HepG2 (cell line): ENCODE measurements around the gene SCAPER. TPM values are rescaled to one million over a fixed set of nuclear protein-coding genes. Genes with fewer than 3 reads are reported as not detected.

ENCODE experiments used
- DR1 ChIP-seq: sonication (generic); formaldehyde crosslinking; IDR thresholded peaks from 2 replicates; pipeline ENCODE4 v1.8.0; 2021; ENCODE audit warnings: mild to moderate bottlenecking, missing genetic modification reagents, inconsistent platforms
- KLF9 ChIP-seq: IDR thresholded peaks from 2 replicates; pipeline ENCODE4 v1.6.1; 2016; ENCODE audit warnings: low read depth
- MEIS2 ChIP-seq: sonication (generic); formaldehyde crosslinking; IDR thresholded peaks from 2 replicates; pipeline ENCODE4 v1.9.0; 2021; ENCODE audit warnings: mild to moderate bottlenecking, missing genetic modification reagents
- MXD4 ChIP-seq: IDR thresholded peaks from 2 replicates; pipeline ENCODE4 v1.6.1; 2016; ENCODE audit warnings: mild to moderate bottlenecking, missing biosample characterization, missing genetic modification reagents
- NFKB2 ChIP-seq: sonication (generic); formaldehyde crosslinking; IDR thresholded peaks from 2 replicates; pipeline ENCODE4 v1.4.0; 2020; ENCODE audit warnings: missing genetic modification reagents, borderline replicate concordance
- POLR2AphosphoS2 ChIP-seq: IDR thresholded peaks from 2 replicates; pipeline ENCODE4 v1.6.1; 2011; ENCODE audit warnings: low read depth, low read length, improper control_type of control experiment
- ZBTB14 ChIP-seq: sonication (generic); formaldehyde crosslinking; IDR thresholded peaks from 2 replicates; pipeline ENCODE4 v1.4.0; 2020; ENCODE audit warnings: missing genetic modification reagents
- ZMYM4 ChIP-seq: sonication (generic); formaldehyde crosslinking; IDR thresholded peaks from 2 replicates; pipeline ENCODE4 v1.8.1; 2023; ENCODE audit warnings: mild to moderate bottlenecking, missing genetic modification reagents
- ZNF143 ChIP-seq: sonication (generic); formaldehyde crosslinking; IDR thresholded peaks from 2 replicates; pipeline ENCODE4 v1.4.0; 2020; ENCODE audit warnings: missing genetic modification reagents
- ZNF264 ChIP-seq: sonication (generic); formaldehyde crosslinking; IDR thresholded peaks from 2 replicates; pipeline ENCODE4 v1.4.0; 2020; ENCODE audit warnings: missing genetic modification reagents
- ZNF337 ChIP-seq: sonication (generic); formaldehyde crosslinking; IDR thresholded peaks from 2 replicates; pipeline ENCODE4 v1.5.1; 2020; ENCODE audit warnings: missing genetic modification reagents, low read depth, mild to moderate bottlenecking, borderline replicate concordance
- ZNF414 ChIP-seq: sonication (generic); formaldehyde crosslinking; IDR thresholded peaks from 2 replicates; pipeline ENCODE4 v1.5.0; 2020; ENCODE audit warnings: missing genetic modification reagents
- ZNF513 ChIP-seq: sonication (generic); formaldehyde crosslinking; conservative IDR thresholded peaks from 2 replicates; pipeline ENCODE4 v1.5.0; 2020; ENCODE audit warnings: missing genetic modification reagents
- ZNF530 ChIP-seq: sonication (generic); formaldehyde crosslinking; IDR thresholded peaks from 2 replicates; pipeline ENCODE4 v1.5.0; 2020; ENCODE audit warnings: low read depth, mild to moderate bottlenecking, missing genetic modification reagents
- ZNF773 ChIP-seq: sonication (generic); formaldehyde crosslinking; IDR thresholded peaks from 2 replicates; pipeline ENCODE4 v1.4.0; 2020; ENCODE audit warnings: missing genetic modification reagents, borderline replicate concordance
- ZNF784 ChIP-seq: sonication (generic); formaldehyde crosslinking; IDR thresholded peaks from 2 replicates; pipeline ENCODE4 v1.5.1; 2020; ENCODE audit warnings: missing genetic modification reagents, mild to moderate bottlenecking, borderline replicate concordance
- ZNF883 ChIP-seq: sonication (generic); formaldehyde crosslinking; IDR thresholded peaks from 2 replicates; pipeline ENCODE4 v1.5.1; 2020; ENCODE audit warnings: mild to moderate bottlenecking, missing genetic modification reagents; ENCODE audit errors: not compliant biosample characterization
- polyA plus RNA-seq, 8 experiments: library from polyadenylated mRNA; depleted of rRNA in 3 of 8; stranded (reverse) in 7 of 8; unstranded in 1 of 8; fragments of >200 nt; fragmentation: Illumina TruSeq in 4 of 8; extraction: Trizol in 4 of 8; gene quantifications; 2 replicates each; pipeline versions ENCODE4 v1.2.1 to v1.2.3, GENCODE V29; 2011 to 2016; ENCODE audit warnings: low read depth in 4 of 8, missing spikeins in 1 of 8, mixed read lengths in 1 of 8; ENCODE audit not compliant: insufficient read depth in 1 of 8
- total RNA-seq, 5 experiments: library from RNA; depleted of rRNA; stranded (reverse); fragments of >200 nt; fragmentation: Illumina TruSeq; extraction: Trizol; gene quantifications; 2 replicates each; pipeline ENCODE4 v1.2.3, GENCODE V29; 2016; ENCODE audit warnings: low read depth in 1 of 5
- TF ChIP-seq, protein P1 (sequence below): sonication (generic); formaldehyde crosslinking; IDR thresholded peaks from 2 replicates; pipeline ENCODE4 v1.4.0; 2020; ENCODE audit warnings: missing genetic modification reagents, borderline replicate concordance
- TF ChIP-seq, protein P2 (sequence below): IDR thresholded peaks from 2 replicates; pipeline ENCODE4 v1.6.1; 2016; ENCODE audit warnings: low read depth, borderline replicate concordance
- TF ChIP-seq, protein P3 (sequence below): sonication (generic); formaldehyde crosslinking; IDR thresholded peaks from 2 replicates; pipeline ENCODE4 v1.4.0; 2020; ENCODE audit warnings: missing genetic modification reagents, borderline replicate concordance

Gene SCAPER
- total and polyA plus RNA-seq, 2 of the 13 experiments (the other 11 are each of a cell fraction or from before 2014, with no cell fraction given): 4.3 to 10.5 TPM

DNA sequence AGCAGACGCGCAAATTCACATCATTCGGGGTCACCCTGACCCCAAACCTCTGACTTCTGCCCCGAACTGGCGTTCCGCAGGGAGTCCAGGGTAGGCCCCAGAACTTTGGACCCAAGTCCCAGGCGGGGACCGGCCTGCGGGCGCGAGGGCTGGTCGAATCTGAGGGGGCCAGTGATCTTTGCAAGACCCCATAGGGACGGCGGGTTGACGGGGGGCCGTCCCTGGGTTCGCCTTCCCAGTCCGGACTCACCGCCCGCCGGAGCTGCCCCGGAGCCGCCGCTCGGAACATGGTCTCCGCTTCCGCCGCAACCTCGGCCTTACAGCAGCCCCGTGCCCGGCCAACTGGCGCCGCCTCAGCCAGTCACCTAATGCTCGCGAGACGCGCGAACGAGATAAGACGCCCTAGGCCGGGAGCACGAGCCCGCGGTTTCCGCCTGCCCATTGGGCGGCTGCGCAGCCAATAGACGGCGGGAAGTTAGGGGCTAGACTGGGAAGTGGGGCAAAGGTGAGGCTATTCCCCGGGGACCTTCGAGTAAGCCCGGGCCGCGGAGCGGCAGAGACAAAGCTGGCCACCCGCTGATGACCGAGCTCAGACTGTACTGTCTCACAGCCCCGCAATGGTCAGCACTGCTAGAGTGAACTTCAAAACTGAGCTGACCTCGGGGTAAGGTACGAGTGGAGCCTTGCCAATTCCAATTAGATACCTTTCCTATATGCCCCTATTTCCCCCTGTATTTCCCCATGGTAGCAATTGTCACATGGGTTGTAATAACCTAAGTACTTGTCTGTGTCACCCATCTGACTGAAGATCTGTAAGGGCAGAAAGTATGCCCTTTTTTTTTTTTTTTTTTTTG is 593.8 kb downstream of the SCAPER start, which contains the start of gene ETFA (continued):
- 0 out of 2 replicates have a peak, but pooled peaks have one; percentile 69 for TF ChIP-seq ZNF784 (CRISPR knock-in tag)
- TF ChIP-seq ZBTB14 (CRISPR knock-in tag): no peak
- peak; percentile 75 for TF ChIP-seq DR1 (CRISPR knock-in tag)
- TF ChIP-seq, protein P1, sequence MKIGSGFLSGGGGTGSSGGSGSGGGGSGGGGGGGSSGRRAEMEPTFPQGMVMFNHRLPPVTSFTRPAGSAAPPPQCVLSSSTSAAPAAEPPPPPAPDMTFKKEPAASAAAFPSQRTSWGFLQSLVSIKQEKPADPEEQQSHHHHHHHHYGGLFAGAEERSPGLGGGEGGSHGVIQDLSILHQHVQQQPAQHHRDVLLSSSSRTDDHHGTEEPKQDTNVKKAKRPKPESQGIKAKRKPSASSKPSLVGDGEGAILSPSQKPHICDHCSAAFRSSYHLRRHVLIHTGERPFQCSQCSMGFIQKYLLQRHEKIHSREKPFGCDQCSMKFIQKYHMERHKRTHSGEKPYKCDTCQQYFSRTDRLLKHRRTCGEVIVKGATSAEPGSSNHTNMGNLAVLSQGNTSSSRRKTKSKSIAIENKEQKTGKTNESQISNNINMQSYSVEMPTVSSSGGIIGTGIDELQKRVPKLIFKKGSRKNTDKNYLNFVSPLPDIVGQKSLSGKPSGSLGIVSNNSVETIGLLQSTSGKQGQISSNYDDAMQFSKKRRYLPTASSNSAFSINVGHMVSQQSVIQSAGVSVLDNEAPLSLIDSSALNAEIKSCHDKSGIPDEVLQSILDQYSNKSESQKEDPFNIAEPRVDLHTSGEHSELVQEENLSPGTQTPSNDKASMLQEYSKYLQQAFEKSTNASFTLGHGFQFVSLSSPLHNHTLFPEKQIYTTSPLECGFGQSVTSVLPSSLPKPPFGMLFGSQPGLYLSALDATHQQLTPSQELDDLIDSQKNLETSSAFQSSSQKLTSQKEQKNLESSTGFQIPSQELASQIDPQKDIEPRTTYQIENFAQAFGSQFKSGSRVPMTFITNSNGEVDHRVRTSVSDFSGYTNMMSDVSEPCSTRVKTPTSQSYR (CRISPR knock-in tag): no peak
- TF ChIP-seq ZNF414 (CRISPR knock-in tag): no peak
- TF ChIP-seq MEIS2 (CRISPR knock-in tag): no peak
- no peak for TF ChIP-seq ZNF530 (CRISPR knock-in tag)
- TF ChIP-seq ZNF264 (CRISPR knock-in tag): no peak
- peak; percentile 91; the same call in 1 of the 2 replicates for TF ChIP-seq NFKB2 (CRISPR knock-in tag)
- TF ChIP-seq MXD4: peak; percentile 89
- TF ChIP-seq, protein P2, sequence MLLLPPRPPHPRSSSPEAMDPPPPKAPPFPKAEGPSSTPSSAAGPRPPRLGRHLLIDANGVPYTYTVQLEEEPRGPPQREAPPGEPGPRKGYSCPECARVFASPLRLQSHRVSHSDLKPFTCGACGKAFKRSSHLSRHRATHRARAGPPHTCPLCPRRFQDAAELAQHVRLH: no peak; the same call in 1 of the 2 replicates
- TF ChIP-seq ZNF773: peak; percentile 28; the same call in 1 of the 2 replicates
- peak; percentile 77; the same call in 1 of the 2 replicates for TF ChIP-seq POLR2AphosphoS2
- no peak for TF ChIP-seq ZNF143
- no peak for TF ChIP-seq KLF9 (CRISPR knock-in tag)
- peak; percentile 99 for TF ChIP-seq ZMYM4 (CRISPR knock-in tag)
- peak; percentile 92 for TF ChIP-seq ZNF883 (CRISPR knock-in tag)
- TF ChIP-seq, protein P3, sequence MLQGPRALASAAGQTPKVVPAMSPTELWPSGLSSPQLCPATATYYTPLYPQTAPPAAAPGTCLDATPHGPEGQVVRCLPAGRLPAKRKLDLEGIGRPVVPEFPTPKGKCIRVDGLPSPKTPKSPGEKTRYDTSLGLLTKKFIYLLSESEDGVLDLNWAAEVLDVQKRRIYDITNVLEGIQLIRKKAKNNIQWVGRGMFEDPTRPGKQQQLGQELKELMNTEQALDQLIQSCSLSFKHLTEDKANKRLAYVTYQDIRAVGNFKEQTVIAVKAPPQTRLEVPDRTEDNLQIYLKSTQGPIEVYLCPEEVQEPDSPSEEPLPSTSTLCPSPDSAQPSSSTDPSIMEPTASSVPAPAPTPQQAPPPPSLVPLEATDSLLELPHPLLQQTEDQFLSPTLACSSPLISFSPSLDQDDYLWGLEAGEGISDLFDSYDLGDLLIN (CRISPR knock-in tag): no peak
- no peak for TF ChIP-seq ZNF513
- peak; percentile 87 for TF ChIP-seq ZNF337 (CRISPR knock-in tag)
